VCaP (cell line): ENCODE measurements around the gene PGGHG.

Experiments
- H3K27ac ChIP-seq: fragments of 450-650 bp; 2 replicates; pipeline ENCODE4 v1.5.1; 2017
- CTCF ChIP-seq: fragments of 450-650 bp; conservative IDR thresholded peaks from 2 replicates; pipeline ENCODE4 v1.5.1; 2017; ENCODE audit warnings: mild to moderate bottlenecking, moderate library complexity

The PGGHG gene

GRCh38 chr11:279040-279965 is 9.6 kb upstream of the PGGHG start:
- TF ChIP-seq CTCF, result no peak
- no peak overlapping the region for H3K27ac ChIP-seq

GRCh38 chr11:279966-280705 is 8.8 kb upstream of the PGGHG start:
- H3K27ac ChIP-seq, result no peak overlapping the region
- peak; percentile 7; the same call in 1 of the 2 replicates for TF ChIP-seq CTCF

GRCh38 chr11:280706-281485 is 8.0 kb upstream of the PGGHG start:
- no peak overlapping the region for H3K27ac ChIP-seq
- TF ChIP-seq CTCF, result no peak

GRCh38 chr11:281486-282161 is 7.3 kb upstream of the PGGHG start:
- H3K27ac ChIP-seq, result no peak overlapping the region
- TF ChIP-seq CTCF, result no peak

GRCh38 chr11:282171-282570 is 6.8 kb upstream of the PGGHG start:
- no peak overlapping the region for H3K27ac ChIP-seq
- no peak for TF ChIP-seq CTCF

GRCh38 chr11:282630-283360 is 6.1 kb upstream of the PGGHG start:
- no peak for TF ChIP-seq CTCF
- no peak overlapping the region for H3K27ac ChIP-seq
